GM12873 (cell line): Measurements from ENCODE around the gene CDYL.

ENCODE experiments used
- TF ChIP-seq, protein P1 (sequence below): IDR thresholded peaks from 2 replicates; pipeline ENCODE4 v1.5.1; 2012; ENCODE audit warnings: low read depth, mild to moderate bottlenecking, moderate library complexity, low read length, control low read depth; ENCODE audit not compliant: insufficient read depth; ENCODE audit errors: missing control alignments

Gene CDYL

DNA sequence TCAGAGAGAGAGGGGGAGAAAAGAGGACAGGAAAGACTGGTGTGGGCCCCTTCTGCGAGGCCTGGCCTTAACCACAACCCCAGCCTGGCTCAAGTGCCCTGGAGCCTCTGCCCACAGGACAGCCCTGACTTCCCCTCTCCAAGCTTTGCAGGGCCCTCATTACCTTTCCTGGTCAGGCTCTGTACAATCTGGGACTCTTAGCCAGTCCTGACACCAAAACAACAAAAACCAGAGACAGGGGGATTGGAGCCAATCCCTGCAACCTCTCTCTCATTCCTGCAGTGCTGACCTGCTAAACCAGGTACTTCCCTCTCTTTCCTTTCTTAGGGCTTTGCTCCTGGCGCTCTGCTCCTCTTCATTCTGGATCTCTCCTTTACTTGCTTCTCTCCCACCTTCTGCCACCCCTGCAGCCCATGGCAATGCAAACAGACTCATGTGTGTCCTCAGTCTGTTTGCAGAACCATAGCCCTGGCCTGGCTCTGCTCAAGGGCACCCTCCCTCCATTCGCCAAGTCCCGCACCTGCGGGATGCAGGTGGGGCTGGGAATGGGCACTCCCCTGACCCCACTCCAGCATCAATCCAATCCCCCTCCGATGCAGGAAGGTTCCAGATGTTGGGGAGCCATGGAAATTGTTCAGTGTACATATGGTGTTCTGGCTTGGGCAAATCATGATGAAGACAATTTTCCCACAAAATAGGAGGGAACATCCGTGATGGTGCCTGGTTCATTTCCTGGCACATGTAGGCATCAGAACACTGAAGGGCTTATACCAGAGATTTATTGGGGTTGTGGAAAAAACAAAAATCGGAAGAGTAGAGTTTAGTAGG is 189.6 kb downstream of the CDYL start:
- TF ChIP-seq, protein P1, sequence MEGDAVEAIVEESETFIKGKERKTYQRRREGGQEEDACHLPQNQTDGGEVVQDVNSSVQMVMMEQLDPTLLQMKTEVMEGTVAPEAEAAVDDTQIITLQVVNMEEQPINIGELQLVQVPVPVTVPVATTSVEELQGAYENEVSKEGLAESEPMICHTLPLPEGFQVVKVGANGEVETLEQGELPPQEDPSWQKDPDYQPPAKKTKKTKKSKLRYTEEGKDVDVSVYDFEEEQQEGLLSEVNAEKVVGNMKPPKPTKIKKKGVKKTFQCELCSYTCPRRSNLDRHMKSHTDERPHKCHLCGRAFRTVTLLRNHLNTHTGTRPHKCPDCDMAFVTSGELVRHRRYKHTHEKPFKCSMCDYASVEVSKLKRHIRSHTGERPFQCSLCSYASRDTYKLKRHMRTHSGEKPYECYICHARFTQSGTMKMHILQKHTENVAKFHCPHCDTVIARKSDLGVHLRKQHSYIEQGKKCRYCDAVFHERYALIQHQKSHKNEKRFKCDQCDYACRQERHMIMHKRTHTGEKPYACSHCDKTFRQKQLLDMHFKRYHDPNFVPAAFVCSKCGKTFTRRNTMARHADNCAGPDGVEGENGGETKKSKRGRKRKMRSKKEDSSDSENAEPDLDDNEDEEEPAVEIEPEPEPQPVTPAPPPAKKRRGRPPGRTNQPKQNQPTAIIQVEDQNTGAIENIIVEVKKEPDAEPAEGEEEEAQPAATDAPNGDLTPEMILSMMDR, result no peak

DNA sequence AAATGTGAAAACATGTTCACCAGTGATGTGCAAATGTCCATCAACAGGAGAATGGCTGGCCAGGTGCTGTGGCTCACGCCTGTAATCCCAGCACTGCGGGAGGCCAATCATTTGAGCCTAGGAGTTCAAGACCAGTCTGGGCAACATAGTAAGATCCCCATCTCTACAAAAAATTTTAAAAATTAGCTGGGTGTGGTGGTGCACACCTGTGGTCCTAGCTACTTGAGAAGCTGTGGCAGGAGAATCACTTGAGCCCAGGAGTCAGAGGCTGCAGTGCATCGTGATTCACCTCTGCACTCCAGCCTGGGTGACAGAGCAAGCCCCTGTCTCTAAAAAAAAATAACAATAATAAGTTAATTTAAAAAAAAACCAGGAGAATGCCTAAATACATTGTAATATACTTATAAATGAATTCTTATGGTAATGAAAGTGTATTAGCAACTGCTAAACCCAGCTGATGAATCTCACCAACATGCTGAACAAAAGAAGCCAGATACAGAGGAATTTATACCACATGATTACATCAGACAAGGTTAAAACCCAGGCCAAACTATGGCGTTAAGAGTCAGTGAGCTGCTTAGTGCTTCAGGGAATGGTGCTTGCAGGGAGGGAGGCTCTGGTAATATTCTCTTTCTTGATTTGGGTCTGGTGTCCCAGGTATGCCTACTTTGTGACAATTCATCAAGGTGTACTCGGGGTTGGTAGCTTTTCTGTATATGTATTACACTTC is 191.3 kb downstream of the CDYL start:
- TF ChIP-seq, protein P1, result no peak

DNA sequence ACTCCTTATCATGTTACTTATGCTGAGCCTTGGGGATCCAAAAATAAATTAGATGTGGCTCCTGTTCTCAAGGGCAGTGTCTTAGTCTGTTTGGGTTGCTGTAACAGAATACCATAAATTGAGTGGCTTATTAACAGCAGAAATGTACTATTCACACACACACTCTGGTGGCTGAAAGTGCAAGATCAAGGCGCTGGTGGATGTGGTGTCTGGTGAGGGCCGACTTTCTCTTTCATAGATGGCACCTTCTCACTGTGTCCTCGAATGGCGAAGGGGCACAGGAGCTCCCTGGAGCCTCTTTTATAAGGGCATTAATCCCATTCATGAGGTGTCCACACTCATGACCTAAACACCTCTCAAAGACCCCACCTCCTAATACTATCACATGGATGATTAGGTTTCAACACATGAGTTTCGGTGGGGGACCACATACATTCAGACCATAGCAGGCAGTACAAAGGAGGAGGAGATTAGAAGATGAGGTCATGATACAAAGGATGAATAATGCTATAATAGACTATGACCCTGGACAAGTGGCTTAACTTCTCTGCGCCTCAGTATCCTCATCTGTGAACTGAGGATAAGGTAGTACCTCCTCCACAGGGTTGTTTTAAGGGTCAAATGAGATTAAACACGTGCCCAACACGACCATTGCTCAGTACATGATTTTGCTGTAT is 193.5 kb downstream of the CDYL start:
- TF ChIP-seq, protein P1, result no peak

DNA sequence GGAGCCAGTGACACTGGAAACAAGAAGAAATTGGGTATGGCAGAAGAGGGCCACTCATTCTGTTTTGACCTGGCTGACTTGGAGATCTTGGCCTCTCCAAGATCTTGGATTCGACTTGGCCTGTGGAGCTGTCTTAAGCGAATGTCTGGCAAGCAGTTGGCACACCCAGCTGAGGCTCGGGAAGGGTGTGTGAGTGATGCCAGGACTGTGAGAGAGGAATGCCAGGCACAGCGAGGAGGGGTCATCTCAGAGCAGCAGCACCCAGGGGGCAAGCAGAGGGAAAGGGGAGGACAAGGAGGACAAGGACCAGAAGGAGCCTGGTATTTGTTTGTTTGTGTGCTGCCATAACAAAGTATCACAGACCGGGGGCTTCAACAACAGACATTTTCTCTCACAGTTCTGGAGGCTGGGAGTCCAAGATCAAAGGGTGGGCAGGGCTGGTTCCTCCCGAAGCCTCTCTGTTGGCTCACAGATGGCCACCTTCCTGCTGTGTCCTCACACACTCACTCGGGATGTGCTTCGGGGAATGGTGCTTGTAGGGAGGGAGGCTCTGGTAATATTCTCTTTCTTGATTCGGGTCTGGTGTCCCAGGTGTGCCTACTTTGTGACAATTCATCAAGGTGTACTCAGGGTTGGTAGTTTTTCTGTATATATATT is 194.7 kb downstream of the CDYL start:
- TF ChIP-seq, protein P1, result no peak

DNA sequence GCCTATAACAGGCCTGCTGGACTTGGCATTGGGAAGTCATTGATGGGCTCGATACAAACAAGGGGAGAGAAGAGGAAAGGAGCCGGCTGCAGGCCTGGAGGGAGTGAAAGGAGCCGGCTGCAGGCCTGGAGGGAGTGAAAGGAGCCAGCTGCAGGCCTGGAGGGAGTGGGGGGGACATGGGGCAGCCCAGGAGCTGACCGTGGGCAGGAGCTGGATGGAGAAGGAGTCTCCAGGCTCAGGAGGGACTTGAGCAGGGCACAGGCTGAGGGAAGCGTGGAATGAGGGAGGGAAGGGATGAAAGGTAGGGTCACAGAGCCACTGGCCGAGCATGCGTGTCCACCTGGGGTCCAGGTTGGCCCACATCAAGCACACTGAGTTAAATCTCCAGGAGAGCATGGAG is 195.6 kb downstream of the CDYL start:
- TF ChIP-seq, protein P1, result no peak

DNA sequence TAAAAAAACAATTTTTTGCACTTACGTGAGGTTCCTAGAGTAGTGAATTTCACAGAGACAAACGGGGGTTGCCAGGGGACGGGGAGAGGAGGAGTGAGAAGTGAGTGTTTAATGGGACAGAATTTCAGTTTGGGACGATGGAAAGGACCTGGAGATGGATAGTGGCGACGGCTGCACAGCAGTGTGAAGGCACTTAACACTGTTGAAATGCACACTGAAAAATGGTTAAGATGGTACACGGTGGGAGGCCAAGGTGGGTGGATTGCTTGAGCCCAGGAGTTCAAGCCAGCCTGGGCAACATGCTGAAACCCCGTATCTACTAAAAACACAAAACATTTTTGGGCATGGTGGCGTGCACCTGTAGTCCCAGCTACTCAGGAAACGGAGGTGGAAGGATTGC is 196.2 kb downstream of the CDYL start:
- TF ChIP-seq, protein P1, result no peak

DNA sequence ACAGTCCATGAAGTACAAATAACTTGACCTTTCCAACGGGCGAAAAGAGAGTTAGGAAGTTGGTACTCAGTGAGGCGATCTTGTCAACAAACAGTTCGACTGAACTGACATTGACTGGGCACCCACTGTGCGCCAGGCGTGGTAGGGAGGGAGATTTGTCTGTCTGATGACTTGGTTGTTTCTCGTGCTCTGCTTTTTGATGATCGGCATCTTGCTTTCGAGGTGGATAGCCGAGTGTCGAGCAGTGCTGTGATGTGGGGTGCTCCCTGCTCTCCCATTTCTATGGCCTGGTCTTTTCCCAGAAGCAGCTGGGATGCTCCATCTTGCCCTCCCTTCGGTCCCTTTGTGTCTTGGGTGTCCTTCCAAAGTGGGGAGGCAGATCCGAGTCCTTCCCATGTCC is 197.2 kb downstream of the CDYL start:
- TF ChIP-seq, protein P1, result no peak
